Hepatic stellate cell (primary cell): Measurements from ENCODE around the gene ADARB2.

ENCODE experiments used
- DNase-seq: peaks from one replicate; pipeline ENCODE4 v3.0.0; 2011; ENCODE audit warnings: low spot score

Gene ADARB2

DNA sequence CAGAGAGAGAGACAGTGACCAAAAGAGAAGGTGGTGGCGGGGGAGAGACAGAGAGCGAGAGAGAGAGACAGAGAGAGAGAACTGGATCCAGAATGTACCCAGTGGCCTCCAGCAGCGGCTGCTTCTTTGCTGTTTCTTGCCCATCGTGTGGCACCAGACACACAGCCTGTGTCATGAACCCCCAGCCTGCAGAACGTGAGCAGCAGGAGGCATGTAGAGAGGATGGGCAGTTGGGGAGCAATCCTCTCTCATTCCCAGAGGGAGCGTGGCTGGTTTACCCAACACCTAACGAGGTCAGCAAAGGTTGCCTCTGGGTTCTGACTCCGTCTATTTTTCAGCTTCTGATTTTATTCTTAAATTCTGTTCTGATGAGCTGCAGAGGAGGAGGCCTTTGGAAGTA lies 168.1 kb downstream of the ADARB2 start:
- DNase-seq: no peak

DNA sequence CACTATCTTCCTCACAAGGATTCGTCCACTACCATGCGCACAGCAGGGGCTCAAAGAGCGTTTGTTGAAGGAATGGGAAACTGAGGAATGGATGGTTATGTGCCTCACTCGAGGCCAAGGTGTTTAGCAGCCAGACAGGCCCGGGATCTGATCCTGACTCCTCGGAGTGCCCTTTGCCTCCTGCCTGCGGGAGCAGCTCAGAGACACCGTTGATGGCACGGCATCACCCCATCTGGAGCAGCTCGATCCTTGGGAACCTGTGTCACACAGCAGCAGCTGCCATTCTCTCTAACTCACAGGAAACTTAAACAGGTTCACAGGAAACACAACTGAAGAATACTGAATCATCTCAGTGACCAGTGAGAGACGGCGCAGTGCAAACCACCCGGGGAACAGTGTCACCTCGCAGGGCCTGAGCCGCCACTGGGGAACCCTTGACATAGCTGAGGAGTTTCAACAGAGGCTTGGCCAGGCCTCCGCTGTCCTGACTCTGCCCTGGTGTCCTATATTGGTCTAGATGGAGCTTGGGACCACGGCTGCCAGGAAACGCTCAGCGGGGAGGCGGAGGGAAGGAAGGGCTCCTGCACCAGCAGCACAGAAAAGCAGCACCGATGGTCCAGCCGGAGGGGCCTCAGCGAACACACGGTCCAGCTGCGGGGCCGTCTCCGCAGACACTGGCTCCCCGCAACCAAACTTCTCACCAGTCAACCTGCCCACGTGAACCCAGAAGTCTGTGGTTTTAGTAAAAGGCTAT lies 169.4 kb downstream of the ADARB2 start:
- DNase-seq: no peak

DNA sequence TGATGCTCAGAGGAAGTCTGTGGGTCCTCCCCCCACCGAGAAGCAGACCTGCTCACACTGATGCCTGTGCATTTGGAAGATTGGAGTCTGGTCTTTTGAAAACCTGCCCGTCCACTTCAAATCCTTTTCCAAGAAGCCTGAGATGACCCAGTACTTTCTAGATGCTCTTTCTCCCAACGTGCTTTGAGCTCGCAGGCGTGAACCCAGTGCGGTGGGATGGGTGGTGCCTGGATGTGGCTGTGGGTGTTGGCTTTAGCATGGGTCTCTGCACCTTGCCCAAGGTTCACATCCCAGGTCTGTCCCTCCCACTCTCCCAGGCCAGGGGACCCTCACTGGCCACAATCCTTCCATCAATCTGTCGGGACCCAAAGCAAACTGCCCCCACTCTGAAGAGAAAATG lies 170.2 kb downstream of the ADARB2 start:
- DNase-seq: no peak

DNA sequence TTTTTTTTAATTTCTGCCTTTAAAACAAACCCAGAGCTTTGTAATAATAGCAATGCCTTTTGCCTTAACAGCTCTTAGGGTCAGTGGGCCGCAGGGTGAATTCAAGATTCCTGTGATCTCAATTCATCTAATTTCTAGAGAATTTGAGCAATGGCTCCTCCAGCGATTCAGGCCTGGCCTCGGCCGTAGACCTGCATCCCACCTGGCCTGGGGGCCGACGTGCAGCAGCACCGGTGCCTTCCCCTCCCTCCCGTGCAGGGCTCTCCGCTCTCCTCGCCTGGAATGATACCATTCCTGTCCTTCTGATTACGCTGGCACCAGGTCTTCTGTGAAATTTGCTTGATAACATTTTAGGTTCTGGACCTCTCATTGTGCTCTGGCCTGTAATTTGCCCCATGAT lies 172.5 kb downstream of the ADARB2 start:
- no peak for DNase-seq

DNA sequence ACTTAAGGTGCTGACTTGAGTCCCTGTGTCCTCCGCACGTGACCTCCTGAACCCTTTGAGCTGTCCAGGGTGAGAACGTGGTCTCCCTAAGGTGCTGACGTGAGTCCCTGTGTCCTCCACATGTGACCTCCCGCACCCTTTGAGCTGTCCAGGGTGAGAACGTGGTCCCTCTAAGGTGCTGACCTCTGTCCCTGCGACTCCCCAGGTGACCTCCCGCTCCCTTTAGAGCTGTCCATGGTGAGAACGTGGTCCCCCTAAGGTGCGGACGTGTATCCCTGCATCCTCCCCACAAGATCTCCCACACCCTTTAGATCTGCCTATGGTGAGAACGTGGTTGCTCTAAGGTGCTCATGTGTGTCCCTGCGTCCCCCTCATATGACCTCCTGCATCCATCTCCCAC lies 174.3 kb downstream of the ADARB2 start:
- no peak for DNase-seq

DNA sequence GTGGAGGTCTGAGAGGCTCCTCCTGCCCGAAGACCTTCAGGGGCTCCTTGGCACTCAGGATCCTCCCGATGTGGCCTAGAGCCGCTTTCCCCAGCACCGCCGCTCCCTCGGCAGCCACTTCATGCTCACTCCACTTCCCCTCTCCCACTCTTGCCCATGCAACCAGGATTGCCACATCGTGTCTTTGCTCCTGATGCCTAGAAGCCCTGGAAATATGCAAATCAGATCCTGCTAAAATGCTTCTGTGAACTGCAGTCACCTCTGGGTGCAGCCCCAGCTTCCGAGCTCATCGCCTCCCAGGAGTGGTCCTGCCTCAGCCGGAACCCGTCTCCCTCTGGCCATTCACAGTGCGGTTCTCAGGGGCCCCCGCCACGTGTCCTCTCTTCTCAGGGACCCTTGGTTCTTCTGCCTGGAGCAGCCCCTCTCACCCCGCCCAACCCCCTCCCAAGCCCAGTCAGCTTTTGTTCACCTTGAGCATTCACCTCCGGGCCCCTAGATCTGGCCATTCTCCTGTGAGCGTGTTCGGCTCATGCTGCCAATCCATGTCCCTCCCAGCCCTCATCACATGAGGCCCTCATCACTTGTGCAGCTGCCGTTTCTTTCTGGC lies 175.5 kb downstream of the ADARB2 start:
- DNase-seq: no peak

DNA sequence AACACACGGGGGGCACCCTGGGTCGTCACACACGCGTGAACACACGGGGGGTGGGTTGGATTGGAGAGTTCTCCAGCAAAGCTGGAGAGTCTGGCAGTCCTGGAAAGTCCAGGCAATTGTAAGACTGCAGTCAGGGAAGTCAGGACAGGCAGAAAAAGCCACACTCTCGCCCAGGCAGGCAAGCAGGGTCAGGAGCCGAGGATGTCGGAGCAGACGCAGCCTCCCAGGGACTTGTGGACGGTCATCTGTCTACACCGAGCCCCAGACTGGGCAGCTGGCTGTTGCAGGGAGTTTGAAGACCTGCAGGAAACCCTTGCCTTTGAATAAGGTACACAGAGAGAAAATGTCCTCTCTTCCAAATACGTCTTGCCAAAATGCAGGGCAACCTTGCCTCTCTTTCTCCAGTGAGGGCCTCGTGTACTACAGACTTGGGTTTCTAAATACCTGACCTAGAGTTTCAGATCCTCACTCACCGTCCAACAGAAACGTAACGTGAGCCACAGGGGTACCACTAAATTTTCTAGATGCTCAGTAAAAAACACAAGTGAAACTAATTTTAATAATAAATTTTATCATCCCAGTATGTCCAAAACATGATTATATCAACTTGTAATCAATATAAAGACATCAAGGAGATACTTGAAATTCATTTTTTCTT lies 176.7 kb downstream of the ADARB2 start:
- DNase-seq: no peak

DNA sequence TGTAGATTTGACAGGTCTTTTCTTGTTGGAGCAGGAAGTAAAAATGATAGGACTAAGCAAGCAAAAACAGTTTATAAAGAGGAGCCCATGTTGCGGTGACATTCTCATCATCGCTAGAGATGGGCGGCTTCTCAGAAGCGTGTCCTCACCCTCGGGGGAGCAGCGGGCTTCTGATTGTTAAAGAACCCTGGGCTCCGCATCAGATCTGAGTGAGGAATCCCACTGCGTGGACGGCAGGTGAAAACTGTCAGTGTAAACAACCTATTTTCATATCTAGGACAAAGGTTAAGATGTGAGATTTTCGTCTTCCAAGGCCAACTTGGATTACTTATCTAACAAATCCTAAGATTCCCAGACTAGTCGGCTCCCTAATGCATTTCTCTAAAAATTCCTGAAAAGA lies 177.6 kb downstream of the ADARB2 start:
- no peak for DNase-seq

DNA sequence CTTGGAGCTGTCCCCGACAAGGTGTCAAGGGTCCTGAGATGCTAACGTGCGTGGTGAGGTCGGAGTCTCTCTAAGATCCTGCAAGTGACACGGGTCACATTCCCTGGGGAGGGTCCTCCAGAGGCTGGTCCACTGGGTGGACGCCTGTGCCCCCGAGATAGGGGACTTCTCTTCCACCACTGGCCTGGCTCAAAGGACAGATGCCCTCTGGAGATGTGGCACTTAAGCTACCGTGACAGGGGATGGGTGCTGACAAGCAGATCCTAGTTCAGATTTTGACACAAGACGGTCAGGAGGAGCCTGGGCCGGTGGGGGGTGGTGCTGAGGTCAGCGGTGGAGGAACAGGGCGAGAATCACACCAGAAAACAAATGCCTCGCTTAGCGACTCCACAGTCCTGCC lies 178.0 kb downstream of the ADARB2 start:
- DNase-seq: no peak

DNA sequence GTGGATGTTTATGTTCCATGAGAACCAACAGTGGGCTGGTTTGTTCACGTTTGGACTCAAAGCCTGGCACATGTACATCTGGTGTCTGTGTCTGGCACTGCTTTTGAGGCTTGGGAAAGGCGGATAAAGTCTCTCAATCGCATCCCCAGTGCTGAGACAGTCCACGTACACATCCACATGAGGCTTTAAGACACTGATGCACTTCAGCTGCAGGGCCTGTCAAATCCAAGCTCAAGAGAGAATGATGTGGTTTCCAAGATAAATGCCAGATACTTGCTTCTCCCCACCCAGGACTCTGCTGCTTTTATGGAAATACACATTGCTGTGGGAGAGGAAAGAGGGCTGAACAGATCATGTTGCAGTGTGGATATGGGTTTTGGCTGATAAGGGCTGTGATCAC lies 178.4 kb downstream of the ADARB2 start:
- no peak for DNase-seq

DNA sequence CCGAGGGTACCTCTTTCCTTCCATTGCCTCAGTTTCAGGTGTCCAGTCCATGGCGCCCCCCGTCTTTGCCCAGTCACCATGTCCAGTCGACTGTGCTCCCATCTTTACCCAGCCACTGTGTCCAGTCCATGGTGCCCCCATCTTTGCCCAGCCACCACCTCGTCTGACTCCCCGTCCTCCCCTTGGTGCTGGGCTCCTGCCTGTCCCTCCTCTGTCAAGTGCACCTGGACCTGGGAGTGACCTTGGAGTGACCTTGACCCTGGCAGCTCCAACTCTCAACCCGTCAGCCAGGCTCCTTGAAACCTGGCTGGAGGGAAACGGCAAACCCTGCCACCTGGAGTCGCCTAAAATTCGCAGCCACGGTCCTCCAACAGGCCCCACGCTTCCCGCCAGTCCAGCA lies 180.2 kb downstream of the ADARB2 start:
- DNase-seq: no peak

DNA sequence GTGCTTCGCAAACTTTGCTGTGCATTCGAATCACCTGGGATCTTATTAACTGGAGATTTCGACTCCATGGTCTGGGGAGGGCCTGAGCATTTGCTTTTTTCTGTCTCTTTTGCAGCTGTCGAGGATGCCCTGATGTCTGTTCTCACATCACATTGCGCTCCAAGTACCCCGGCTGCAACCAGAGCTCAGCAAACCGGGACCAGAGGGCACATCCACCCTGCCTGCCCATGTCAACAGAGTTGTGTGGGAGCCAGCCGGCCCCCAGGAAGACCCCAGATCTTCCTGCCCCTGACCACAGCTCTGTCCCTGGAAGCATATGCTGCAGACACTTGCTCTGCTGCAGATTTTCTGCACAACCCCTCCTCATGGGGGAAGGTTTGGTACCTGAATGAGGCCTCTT lies 180.8 kb downstream of the ADARB2 start:
- DNase-seq: no peak

DNA sequence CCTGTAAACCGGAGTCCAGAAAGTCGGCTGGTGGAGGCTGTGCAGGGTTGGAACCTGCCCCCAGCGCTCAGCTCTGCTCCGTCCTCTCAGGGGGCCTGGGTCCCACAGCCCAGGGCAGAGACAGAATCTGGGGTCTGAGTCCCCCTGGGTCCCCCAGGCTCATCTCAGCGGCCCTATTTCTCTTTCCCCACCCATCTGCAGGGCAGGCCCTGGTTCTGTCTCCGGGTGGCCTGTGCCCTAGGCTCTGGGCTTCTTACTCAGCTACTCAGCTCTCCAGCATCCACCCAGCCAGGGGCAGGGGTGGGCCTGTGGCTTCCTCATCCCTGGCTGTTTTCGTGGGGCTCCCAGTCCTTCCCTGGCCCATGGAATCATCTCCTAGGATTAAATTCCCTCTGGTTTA lies 183.4 kb downstream of the ADARB2 start:
- DNase-seq: no peak

DNA sequence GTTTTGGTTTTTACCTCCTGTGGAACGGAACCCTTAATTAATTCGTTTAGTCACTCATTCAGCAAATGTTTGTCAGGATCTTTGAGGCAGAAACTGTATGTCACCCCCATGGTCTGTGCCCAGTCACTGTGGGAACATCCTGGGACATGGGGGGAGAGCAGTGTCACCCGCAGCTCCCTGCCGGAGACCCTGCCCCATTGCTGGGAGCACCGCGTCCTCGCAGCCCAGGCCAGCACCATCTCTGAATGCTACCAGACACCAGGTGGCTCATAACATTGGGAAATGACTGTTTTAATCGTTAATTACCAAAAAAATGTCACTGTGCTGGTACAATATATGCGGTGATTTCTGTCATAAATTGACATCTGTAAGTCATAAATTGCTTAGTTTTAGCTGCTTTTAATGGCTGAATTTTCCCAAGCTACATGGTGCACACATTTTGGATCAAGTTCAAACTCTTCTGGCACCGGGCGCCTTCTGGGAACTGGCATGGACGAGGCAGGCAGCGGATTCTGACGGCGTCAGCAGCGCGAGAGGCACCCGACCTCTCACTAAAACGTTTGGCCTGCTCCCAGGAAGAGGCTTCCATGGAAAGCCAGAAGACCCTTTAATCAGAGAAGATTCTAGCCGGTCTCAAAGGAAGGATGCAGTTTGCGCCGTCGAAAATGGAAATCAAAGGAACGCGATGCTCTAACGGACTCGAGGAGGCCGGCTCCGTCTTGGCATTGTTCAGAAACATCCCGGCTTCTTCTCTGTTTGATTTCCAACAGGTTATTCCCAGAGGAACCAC lies 184.2 kb downstream of the ADARB2 start:
- no peak for DNase-seq

DNA sequence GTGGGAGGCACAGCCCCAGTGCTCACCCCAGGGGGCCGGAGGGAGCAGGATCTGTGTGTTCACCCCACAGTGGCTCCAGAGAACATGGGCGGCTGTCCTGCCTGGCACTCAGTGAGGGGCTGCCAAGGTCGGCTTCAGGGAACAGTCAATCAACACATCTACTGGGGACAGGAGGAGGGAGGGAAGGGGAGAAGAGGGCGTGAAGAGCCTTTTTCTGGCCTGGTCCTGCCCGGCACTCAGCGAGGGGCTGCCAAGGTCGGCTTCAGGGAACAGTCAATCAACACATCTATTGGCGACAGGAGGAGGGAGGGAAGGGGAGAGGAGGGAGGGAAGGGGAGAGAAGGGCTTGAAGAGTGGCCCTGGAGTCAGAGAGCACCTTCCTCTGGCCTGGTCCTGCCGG lies 184.9 kb downstream of the ADARB2 start:
- no peak for DNase-seq

DNA sequence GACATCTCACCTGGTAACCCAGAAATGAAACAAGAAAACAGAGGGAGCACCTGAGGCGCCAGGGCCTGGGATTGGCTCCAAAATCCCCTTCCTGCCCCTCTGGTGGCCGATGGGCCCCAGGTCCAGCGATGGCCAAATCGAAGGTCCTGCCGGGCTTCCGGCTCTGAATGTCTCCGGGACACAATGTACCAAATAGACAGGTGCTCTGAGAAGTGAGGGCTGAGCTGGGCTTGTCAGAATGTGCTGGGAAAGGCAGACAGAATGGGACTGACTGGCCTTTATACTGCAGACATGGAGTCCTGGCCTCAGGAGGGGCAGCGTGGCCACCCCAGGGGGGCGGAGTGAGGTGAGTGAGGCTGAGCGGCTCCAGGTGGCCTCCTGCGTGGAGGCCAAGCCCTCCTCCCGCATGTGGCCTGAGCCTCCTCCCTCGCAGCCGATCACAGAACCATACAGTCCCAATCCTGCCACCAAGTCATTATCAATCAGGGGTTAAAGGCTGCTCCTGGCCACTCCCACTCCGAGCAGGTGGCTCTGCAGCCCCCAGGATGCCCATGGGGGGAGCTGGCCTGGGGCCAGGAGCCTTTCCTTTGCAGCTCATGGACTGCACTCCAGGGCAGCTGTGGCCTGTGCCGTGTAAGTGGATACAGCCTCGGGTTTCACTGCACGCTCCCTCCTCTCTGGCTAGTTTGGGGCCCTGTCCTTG lies 185.5 kb downstream of the ADARB2 start:
- no peak for DNase-seq

DNA sequence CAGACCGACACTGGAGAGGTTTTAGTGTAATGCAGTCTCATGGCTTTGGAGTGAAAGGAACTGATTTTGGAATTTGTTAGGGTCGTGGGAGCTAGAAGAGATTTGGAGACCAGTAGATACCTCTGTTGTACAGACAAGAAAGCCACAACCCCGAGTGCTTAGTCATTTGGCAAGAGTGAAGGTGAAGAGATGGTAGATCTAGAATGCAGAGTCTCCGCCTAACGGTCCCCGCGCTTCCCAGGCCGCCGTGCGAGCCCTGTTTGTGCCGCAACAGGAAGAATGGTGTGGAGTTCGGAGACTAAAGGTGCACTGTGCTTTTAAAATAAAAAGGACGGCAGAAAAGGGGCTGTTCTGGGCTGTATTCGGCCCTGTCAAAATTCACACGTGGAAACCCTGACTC lies 186.7 kb downstream of the ADARB2 start:
- DNase-seq: no peak

DNA sequence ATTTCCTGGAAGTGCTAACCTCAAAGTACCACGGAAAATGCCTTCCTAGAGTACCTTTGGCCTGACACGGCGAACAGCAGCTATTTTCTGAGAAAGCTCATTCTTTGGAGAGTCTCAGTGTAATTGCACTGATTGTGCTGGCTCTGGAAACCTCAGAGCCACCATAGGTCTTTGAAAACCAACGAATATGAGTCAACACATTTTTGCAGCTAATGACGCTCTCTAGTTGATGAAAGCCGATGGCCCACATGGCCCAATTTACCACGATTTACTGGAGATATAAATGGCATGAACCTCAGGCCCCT lies 187.1 kb downstream of the ADARB2 start:
- no peak for DNase-seq

DNA sequence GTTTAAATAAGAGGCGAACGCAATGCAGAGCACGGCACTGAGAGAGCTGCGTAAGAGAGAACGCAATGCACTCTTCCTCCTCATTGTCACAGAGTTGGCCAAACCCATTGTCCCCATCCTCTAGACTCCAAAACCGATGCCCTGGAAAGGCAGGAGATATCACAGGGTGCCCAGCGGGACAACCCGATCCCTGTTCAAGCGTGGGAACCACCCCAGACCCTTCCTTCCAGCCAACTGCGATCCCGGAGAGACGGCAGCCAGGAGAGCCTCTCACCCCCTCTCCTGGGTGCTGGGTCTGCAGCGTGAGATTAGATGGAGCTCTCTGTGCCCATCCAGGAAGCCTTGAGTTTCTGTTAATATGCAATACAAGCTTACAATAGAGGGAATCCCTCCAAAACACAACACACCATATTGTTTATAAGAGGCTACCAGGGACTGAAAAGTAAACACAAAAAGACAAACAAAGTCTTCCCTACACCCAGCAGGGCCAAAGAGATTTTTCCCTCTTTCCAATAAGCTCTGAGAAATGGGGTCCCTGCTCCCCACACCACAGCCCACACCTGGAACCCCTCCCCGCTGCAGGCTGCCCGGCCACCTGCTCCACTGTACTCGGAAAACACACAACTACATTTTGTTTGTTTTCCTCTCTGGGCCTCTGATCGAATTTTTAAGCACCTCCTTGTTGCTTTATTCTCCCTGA lies 187.6 kb downstream of the ADARB2 start:
- no peak for DNase-seq

DNA sequence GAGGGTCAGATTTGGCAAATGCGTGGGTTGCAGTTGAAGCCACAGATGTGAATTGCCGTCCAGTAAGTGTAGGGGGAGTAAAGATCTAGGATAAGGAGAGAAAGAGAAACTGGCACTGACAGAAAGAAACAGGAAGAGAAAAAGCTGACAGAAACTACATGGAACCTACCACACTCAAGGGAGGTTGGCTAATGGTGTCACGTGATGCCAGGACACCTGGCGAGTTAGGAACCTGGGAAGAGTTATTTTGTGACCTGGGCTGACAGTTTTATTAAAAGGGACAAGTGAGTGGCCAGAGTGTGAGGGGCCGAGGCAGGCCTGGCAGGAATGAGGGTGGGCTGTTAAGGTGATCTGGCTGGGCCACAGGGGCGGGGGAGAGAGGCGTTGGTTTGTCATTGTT lies 188.7 kb downstream of the ADARB2 start:
- DNase-seq: no peak

DNA sequence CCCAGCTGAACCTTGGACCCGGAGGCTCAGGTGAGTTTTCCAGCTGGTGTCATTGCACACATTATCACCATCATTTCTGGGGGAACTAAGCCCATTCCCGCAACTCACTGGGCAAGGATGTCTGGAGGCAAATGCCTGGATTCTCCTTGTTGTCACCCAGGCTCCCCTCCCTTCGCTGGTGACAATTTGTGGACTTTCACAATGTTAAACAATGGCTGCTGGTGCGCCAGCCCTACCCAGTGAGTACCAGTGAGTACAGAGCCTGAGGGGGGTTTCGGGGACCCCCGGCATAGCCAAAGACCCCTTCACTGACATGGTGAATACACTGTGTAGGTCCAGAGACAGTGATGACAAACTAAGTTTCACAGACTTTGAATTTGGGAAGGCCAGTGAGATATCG lies 189.2 kb downstream of the ADARB2 start:
- no peak for DNase-seq
